ENCODE measurements around the gene KCNH2.

The KCNH2 gene

GRCh38 chr7:150939466-150939865 lies 38.7 kb downstream of the KCNH2 start:
- H3K27me3 ChIP-seq = peaks cover 41% of the 10 kb centered on the region
- H3K4me1 ChIP-seq (ENCODE audit: control insufficient read depth in 1 of 2, insufficient read depth in 1 of 2, low read depth in 1 of 2, low read length in 1 of 2) = no peaks in the 10 kb centered on the region
- H3K36me3 ChIP-seq = no peaks in the 10 kb centered on the region
- no peaks in the 10 kb centered on the region for H3K9me3 ChIP-seq
- no peak overlapping the region for H3K27ac ChIP-seq
- no peak for TF ChIP-seq CTCF (IDR thresholded peaks at IDR 0.05)
- H3K4me3 ChIP-seq (ENCODE audit: low read depth in 1 of 2, low read length in 1 of 2) = no peak overlapping the region

DNA sequence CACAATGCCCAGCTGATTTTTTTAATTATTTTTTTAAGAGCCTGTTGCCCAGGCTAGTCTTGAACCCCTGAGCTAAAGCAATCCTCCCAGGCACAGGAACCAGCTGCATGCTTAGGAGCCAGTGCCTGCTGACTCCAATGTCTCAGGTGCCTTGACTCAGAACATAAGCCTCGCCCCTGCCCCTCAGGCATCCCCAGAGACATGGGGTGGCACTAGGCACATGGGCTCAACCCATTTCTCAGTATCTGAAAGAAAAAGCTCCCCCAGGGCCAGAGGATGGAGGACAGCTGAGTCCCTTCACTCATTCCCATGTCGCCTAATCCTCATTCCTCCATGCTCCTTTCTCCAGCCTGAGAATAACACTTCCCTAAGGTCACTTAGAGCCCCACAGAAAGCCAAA lies 39.1 kb downstream of the KCNH2 start:
- Histone ChIP-seq H3K9me3 (no peaks in the 10 kb centered on the region), H3K4me1 (ENCODE audit: control insufficient read depth in 1 of 2, insufficient read depth in 1 of 2, low read depth in 1 of 2, low read length in 1 of 2) (no peaks in the 10 kb centered on the region), H3K36me3 (no peaks in the 10 kb centered on the region), H3K27me3 (peaks cover 41% of the 10 kb centered on the region), H3K4me3 (ENCODE audit: low read depth in 1 of 2, low read length in 1 of 2) (no peak overlapping the region), H3K27ac (no peak overlapping the region)
- TF ChIP-seq CTCF (IDR thresholded peaks at IDR 0.05) = no peak

DNA sequence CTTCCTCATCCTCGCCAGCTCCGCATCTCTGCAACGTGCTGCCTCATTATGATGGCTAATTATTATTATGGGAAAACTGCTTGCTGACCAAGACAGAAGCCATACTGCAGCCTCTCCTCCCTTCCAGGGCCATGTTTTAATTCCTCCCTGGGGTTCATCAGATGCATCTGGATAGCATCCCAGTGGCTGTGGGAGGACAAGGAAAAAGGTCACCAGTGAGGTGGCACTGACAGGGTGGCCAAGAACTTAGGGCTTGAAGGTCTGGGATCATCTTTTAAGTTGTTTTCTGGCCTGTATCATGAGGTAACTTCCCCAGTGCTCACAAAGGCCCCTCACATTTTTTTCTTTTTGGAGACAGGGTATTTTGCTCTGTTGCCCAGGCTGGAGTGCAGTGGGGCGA lies 39.6 kb downstream of the KCNH2 start:
- Histone ChIP-seq H3K27me3 (peaks cover 41% of the 10 kb centered on the region), H3K4me3 (ENCODE audit: low read depth in 1 of 2, low read length in 1 of 2) (no peak overlapping the region), H3K4me1 (ENCODE audit: control insufficient read depth in 1 of 2, insufficient read depth in 1 of 2, low read depth in 1 of 2, low read length in 1 of 2) (no peaks in the 10 kb centered on the region), H3K36me3 (no peaks in the 10 kb centered on the region), H3K27ac (no peak overlapping the region), H3K9me3 (no peaks in the 10 kb centered on the region)
- TF ChIP-seq CTCF (IDR thresholded peaks at IDR 0.05) = no peak

- no peaks in the 10 kb centered on the region for H3K36me3 ChIP-seq
- no peak for TF ChIP-seq CTCF (IDR thresholded peaks at IDR 0.05)
- H3K4me1 ChIP-seq (ENCODE audit: control insufficient read depth in 1 of 2, insufficient read depth in 1 of 2, low read depth in 1 of 2, low read length in 1 of 2) = no peaks in the 10 kb centered on the region
- H3K9me3 ChIP-seq = no peaks in the 10 kb centered on the region
- H3K27me3 ChIP-seq = peaks cover 41% of the 10 kb centered on the region
- H3K27ac ChIP-seq = no peak overlapping the region
- H3K4me3 ChIP-seq (ENCODE audit: low read depth in 1 of 2, low read length in 1 of 2) = no peak overlapping the region
Measured at GRCh38 chr7:150937848-150938561, 40.1 kb downstream of the KCNH2 start.

DNA sequence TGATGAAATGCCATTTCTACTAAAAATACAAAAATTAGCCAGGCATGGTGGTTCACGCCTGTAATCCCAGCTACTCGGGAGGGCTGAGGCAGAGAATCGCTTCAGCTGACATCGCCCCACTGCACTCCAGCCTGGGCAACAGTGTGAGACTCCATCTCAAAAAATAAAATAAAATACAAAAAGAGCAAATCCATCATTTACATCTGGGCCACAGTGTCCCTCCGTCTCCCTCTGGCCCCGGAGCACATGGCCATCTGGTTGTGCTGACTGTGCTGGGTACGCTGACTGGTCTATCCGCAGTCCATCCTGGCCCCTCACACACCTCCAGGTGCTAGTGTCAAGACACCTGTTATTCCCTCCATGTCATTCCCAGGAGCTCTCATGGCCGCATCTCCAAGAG lies 42.1 kb downstream of the KCNH2 start:
- no peak for TF ChIP-seq CTCF (IDR thresholded peaks at IDR 0.05)
- Histone ChIP-seq H3K36me3 (no peaks in the 10 kb centered on the region), H3K27ac (no peak overlapping the region), H3K9me3 (no peaks in the 10 kb centered on the region), H3K4me1 (ENCODE audit: control insufficient read depth in 1 of 2, insufficient read depth in 1 of 2, low read depth in 1 of 2, low read length in 1 of 2) (no peaks in the 10 kb centered on the region), H3K27me3 (peaks cover 50% of the 10 kb centered on the region), H3K4me3 (ENCODE audit: low read depth in 1 of 2, low read length in 1 of 2) (no peak overlapping the region)
